GM18511 (cell line): Measurements from ENCODE around the gene FMN2.

Source experiments
- ATAC-seq: cut with Tn5 transposase; IDR thresholded peaks from one replicate; pipeline ENCODE4 v1.9.1; 2021; ENCODE audit warnings: mild to moderate bottlenecking, moderate library complexity; ENCODE audit not compliant: unreplicated experiment

FMN2 gene

DNA sequence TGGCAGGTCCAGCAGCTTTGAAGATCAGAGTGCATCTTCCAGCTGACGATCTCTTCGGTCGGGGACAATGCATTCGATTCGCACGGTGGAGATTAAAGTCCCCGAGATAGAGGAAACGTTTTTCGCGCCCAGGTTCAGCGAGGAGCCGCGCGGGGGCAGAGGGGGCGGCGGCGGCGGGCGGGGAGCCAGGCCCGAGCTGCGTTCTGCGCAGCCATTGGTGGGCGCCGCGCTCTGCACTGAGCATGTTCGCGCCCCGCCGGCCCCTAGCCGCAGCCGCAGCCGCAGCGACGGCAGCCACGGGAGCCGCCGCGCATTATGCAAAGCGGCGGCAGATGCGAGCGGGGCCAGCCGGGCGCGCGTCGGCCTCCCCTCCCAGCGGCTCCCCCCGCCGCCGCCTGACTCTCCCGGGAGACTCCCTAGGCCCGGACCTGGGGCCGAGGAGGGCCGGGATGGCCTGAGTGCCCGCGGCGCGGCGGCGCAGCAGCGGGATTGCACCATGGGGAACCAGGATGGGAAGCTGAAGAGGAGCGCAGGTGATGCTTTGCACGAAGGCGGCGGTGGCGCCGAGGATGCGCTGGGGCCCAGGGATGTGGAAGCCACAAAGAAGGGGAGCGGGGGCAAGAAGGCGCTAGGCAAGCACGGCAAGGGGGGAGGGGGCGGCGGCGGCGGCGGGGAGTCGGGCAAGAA, at the start of gene FMN2:
FMN2 (plus strand) TSS at position 270 of the 687 bp plus-strand sequence; CDS start at position 497, 227 bp downstream.
- ATAC-seq: no peak

- no peak for ATAC-seq
These were observed 47.1 kb upstream of the FMN2 start for GRCh38 chr1:240044620-240045019.

DNA sequence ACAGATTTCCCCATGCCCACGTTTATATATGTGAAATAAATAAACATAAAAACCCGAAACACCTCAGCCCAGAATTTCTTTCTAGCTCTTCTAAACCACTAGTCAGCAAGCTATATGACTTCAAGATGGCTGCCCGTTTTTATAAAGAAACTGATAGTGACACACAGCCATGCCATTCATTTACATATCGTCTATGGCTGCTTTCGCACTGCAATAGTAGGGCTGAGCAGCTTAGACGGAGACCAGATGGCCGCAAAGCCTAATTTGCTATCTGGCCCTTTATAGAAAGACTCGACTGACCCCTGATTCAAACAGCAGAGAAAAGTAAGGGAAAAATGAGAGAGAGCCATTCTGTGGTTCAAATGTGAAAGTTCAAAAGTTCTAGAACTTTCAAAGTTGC, 45.7 kb upstream of the FMN2 start:
- no peak for ATAC-seq

- no peak for ATAC-seq
These were observed 37.5 kb upstream of the FMN2 start for GRCh38 chr1:240054109-240054701.

DNA sequence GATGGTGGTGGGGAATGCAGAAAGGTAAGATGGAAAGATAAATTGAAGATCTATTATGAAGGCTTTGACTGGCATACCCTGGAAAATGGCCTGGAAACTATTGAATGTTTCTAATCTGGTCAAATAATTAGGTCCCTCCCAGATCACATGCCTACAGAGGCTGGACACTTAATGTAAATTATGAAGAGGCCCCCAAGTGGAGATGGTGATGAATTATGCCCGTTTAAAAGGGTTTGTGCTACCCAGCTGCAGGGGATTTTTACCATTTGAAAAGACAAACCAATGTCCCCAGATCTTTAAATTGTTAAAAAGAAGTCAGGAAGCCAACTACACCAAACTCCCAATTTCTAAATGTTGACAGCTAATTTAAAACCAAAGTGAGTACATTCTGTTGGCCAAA, 35.7 kb upstream of the FMN2 start:
- ATAC-seq: no peak

GRCh38 chr1:240056350-240056749, 35.3 kb upstream of the FMN2 start:
- no peak for ATAC-seq

- ATAC-seq: no peak
These were observed 33.6 kb upstream of the FMN2 start for GRCh38 chr1:240058049-240058448.

GRCh38 chr1:240068961-240069360, 22.7 kb upstream of the FMN2 start:
- no peak for ATAC-seq

- no peak for ATAC-seq
These were observed 21.5 kb upstream of the FMN2 start for GRCh38 chr1:240070188-240070587.

GRCh38 chr1:240073097-240073496, 18.6 kb upstream of the FMN2 start:
- ATAC-seq: no peak

GRCh38 chr1:240074422-240074821, 17.3 kb upstream of the FMN2 start:
- ATAC-seq: no peak

- ATAC-seq: no peak
These were observed 16.8 kb upstream of the FMN2 start for GRCh38 chr1:240074908-240075307.

DNA sequence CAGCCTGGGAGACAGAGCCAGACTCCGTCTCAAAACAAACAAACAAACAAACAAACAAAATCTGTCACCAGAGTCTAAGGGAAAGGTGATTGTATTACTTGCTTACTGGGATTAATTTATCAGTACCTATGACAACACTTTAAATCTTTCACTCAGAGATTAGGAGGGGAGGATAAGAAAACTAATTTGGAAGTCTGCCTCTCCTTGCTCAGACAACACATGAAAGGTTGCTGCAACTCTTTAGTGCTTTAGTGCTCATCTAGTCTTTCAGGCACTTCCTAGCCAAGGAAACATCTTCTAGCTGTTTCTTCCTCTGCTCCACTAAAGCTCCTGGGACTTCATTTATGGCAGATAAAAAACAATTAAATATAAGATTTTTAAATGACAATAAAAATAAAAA, 7.3 kb upstream of the FMN2 start:
- ATAC-seq: no peak

DNA sequence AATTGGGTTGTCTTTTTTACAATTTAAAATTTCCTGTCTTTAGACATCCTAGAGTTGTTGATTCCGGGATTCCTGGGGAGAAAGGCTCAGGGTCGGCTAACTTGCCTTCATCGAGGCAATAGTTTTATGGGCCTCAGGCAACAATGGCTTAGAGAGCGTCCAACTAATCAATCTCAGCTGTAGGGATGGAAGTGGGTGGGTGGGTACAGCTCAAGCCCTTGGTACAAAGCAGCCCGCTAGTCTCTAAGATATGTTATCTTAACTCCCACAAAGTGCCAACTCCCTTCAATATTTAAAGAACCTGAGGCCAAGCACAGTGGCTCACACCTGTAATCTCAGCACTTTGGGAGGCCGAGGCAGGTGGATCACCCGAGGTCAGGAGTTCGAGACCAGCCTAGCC, 6.9 kb upstream of the FMN2 start:
- ATAC-seq: no peak

DNA sequence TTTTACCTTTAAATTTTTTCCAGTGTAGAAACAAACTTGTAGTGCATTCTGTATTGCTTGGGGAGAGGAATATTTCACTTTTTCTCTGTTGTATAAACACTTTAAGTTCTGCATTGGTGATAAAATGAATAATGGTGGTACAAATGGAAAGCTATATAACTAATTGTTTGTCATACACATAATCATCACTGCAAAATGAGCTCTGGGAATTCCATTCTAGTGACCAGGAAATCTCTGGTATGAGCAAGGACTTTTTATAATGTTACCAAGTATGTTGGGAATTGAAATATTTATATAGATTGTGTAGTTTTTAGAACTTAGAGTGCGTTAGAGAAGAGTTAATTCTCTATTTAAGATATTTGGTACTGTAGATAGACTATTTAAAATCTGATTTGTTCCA, 5.0 kb upstream of the FMN2 start:
- ATAC-seq: no peak

DNA sequence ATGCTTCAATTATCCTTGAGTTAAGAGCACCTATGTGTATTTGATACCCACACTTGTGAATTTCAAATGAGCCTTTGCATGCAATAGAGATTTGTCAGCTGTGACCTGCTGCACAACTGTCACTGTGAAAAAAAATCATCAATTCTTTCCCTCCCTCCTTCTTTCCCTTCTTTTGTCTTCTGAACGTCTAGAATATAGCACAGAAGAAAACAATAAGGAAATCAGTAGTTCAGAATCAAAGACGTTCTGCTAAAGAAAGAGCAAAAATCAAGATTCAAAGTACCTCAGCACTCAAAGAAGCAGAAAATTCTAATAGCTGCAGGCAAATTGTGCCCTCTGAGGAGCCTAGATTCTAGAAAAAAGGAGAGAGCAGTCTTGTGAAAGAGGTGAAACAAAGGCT, 1.7 kb upstream of the FMN2 start:
- ATAC-seq: no peak

DNA sequence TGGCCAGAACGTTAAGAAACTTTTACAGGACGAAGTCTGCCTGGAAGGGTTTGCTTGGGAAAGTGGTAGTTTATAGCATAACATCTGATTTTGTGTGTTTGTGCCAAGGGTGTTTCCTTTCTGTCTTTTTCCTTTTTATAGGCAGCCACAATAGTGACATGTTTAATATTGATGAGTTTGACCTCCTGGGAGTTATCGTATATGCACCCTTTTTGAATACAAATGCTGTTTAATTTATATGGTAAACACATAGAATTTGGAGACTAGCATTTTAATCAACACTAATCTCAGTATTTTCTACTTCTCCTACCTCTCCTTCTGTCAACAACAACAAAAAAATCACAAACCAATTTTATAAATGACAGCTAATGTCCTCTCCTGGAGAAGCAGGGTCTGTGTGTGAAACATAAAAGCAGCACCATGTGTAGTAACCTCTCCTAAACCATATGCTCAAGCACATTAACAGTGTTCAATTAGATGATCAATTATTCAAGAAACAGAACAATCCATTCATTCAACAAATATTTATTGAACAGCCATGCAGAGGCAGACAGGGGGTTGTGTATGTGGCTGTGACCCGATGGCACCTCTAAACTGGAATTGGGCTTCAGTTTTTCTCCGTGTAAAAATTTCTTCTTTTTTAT, 604 bp upstream of the FMN2 start:
- no peak for ATAC-seq

- ATAC-seq: no peak
These were observed 827 bp downstream of the FMN2 start for GRCh38 chr1:240092301-240093119.

GRCh38 chr1:240093120-240093961, 1.7 kb downstream of the FMN2 start:
- ATAC-seq: no peak

- no peak for ATAC-seq
These were observed 2.5 kb downstream of the FMN2 start for GRCh38 chr1:240094041-240094722.
